HepG2 (cell line): Measurements from ENCODE around the gene IQGAP2. TPM values are rescaled to one million over a fixed set of nuclear protein-coding genes. Genes with fewer than 3 reads are reported as not detected.

Experiments
- FOXO1 ChIP-seq: sonication (generic); formaldehyde crosslinking; IDR thresholded peaks from 2 replicates; pipeline ENCODE4 v1.4.0; 2020; ENCODE audit warnings: missing genetic modification reagents
- NAIF1 ChIP-seq: sonication (generic); formaldehyde crosslinking; IDR thresholded peaks from 2 replicates; pipeline ENCODE4 v1.5.0; 2020; ENCODE audit warnings: mild to moderate bottlenecking, missing genetic modification reagents, borderline replicate concordance
- NFE2L1 ChIP-seq: sonication (generic); formaldehyde crosslinking; IDR thresholded peaks from 2 replicates; pipeline ENCODE4 v1.4.0; 2020; ENCODE audit warnings: missing genetic modification reagents, mild to moderate bottlenecking, borderline replicate concordance
- SP2 ChIP-seq: sonication (generic); formaldehyde crosslinking; IDR thresholded peaks from 2 replicates; pipeline ENCODE4 v1.5.1; 2020; ENCODE audit warnings: mild to moderate bottlenecking, missing genetic modification reagents
- ZNF101 ChIP-seq: sonication (generic); formaldehyde crosslinking; IDR thresholded peaks from 2 replicates; pipeline ENCODE4 v1.4.0; 2020; ENCODE audit warnings: mild to moderate bottlenecking, low read depth, missing genetic modification reagents, borderline replicate concordance
- ZNF207 ChIP-seq: fragments of 450-650 bp; IDR thresholded peaks from 2 replicates; pipeline ENCODE4 v1.6.1; 2016; ENCODE audit warnings: antibody characterized with exemption, borderline replicate concordance
- ZNF75D ChIP-seq: sonication (generic); formaldehyde crosslinking; IDR thresholded peaks from 2 replicates; pipeline ENCODE4 v1.8.1; 2023; ENCODE audit warnings: missing genetic modification reagents, mild to moderate bottlenecking, borderline replicate concordance
- polyA plus RNA-seq, 8 experiments: library from polyadenylated mRNA; depleted of rRNA in 3 of 8; stranded (reverse) in 7 of 8; unstranded in 1 of 8; fragments of >200 nt; fragmentation: Illumina TruSeq in 4 of 8; extraction: Trizol in 4 of 8; gene quantifications; 2 replicates each; pipeline versions ENCODE4 v1.2.1 to v1.2.3, GENCODE V29; 2011 to 2016; ENCODE audit warnings: low read depth in 4 of 8, missing spikeins in 1 of 8, mixed read lengths in 1 of 8; ENCODE audit not compliant: insufficient read depth in 1 of 8
- total RNA-seq, 5 experiments: library from RNA; depleted of rRNA; stranded (reverse); fragments of >200 nt; fragmentation: Illumina TruSeq; extraction: Trizol; gene quantifications; 2 replicates each; pipeline ENCODE4 v1.2.3, GENCODE V29; 2016; ENCODE audit warnings: low read depth in 1 of 5
- TF ChIP-seq, protein P1 (sequence below): sonication (generic); formaldehyde crosslinking; IDR thresholded peaks from 2 replicates; pipeline ENCODE4 v1.9.0; 2022; ENCODE audit warnings: low read depth, missing genetic modification reagents
- TF ChIP-seq, protein P2 (sequence below): sonication (generic); formaldehyde crosslinking; IDR thresholded peaks from 2 replicates; pipeline ENCODE4 v1.5.0; 2020; ENCODE audit warnings: missing genetic modification reagents, mild to moderate bottlenecking, borderline replicate concordance
- TF ChIP-seq, protein P3 (sequence below): sonication (generic); formaldehyde crosslinking; IDR thresholded peaks from 2 replicates; pipeline ENCODE4 v1.4.0; 2020; ENCODE audit warnings: mild to moderate bottlenecking, missing genetic modification reagents

The IQGAP2 gene
- total and polyA plus RNA-seq, 2 of the 13 experiments (the other 11 are each of a cell fraction or from before 2014, with no cell fraction given): 35.2 to 83.3 TPM

DNA sequence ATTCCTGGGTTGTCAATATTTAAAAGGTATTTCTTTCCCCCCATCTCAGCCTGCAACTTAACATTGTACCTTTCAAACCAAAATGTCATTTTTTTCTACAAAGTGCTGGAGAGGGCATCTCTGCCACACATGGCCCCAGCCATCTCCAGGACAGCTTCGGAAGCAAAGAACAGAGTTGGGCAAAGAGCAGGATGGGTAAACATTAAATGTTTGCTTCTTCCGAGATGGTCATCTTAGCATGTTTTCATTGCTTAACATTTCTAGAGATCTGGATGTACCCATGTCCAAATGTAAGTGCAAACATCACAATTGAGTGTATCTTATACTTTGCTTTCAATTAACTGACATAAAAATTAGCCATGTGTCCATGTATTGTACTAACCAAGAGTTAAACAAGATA, 234.4 kb downstream of the IQGAP2 start (continued):
- TF ChIP-seq ZNF101 (CRISPR knock-in tag): no peak
- TF ChIP-seq, protein P1, sequence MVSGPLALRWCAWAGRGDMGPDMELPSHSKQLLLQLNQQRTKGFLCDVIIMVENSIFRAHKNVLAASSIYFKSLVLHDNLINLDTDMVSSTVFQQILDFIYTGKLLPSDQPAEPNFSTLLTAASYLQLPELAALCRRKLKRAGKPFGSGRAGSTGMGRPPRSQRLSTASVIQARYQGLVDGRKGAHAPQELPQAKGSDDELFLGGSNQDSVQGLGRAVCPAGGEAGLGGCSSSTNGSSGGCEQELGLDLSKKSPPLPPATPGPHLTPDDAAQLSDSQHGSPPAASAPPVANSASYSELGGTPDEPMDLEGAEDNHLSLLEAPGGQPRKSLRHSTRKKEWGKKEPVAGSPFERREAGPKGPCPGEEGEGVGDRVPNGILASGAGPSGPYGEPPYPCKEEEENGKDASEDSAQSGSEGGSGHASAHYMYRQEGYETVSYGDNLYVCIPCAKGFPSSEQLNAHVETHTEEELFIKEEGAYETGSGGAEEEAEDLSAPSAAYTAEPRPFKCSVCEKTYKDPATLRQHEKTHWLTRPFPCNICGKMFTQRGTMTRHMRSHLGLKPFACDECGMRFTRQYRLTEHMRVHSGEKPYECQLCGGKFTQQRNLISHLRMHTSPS (CRISPR knock-in tag): no peak
- TF ChIP-seq FOXO1 (CRISPR knock-in tag): no peak
- TF ChIP-seq, protein P2, sequence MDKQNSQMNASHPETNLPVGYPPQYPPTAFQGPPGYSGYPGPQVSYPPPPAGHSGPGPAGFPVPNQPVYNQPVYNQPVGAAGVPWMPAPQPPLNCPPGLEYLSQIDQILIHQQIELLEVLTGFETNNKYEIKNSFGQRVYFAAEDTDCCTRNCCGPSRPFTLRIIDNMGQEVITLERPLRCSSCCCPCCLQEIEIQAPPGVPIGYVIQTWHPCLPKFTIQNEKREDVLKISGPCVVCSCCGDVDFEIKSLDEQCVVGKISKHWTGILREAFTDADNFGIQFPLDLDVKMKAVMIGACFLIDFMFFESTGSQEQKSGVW (CRISPR knock-in tag): no peak
- no peak for TF ChIP-seq ZNF75D (CRISPR knock-in tag)
- no peak for TF ChIP-seq SP2 (CRISPR knock-in tag)
- TF ChIP-seq, protein P3, sequence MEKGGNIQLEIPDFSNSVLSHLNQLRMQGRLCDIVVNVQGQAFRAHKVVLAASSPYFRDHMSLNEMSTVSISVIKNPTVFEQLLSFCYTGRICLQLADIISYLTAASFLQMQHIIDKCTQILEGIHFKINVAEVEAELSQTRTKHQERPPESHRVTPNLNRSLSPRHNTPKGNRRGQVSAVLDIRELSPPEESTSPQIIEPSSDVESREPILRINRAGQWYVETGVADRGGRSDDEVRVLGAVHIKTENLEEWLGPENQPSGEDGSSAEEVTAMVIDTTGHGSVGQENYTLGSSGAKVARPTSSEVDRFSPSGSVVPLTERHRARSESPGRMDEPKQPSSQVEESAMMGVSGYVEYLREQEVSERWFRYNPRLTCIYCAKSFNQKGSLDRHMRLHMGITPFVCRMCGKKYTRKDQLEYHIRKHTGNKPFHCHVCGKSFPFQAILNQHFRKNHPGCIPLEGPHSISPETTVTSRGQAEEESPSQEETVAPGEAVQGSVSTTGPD (CRISPR knock-in tag): no peak
- TF ChIP-seq NAIF1: no peak
- TF ChIP-seq ZNF207: no peak
- no peak for TF ChIP-seq NFE2L1 (CRISPR knock-in tag)
